Testis (tissue), 3 donors: ENCODE measurements around the gene GP1BB. TPM values are rescaled to one million over a fixed set of nuclear protein-coding genes. Genes with fewer than 3 reads are reported as not detected.

Source experiments
- DNase-seq: peaks from one replicate; pipeline ENCODE4 v3.0.0-alpha.2; 2019
- H3K27ac ChIP-seq, 2 donors: fragments of 200-600 bp; sonication (generic); one replicate each; pipeline ENCODE4 v1.5.1; 2019
- H3K27me3 ChIP-seq: fragments of 200-600 bp; sonication (generic); one replicate; pipeline ENCODE4 v1.5.1; 2019
- H3K36me3 ChIP-seq: fragments of 200-600 bp; sonication (generic); one replicate; pipeline ENCODE4 v1.5.1; 2017; ENCODE audit warnings: low read depth; ENCODE audit errors: missing control alignments
- H3K4me1 ChIP-seq: fragments of 200-600 bp; sonication (generic); one replicate; pipeline ENCODE4 v1.5.1; 2019
- H3K4me3 ChIP-seq, 2 donors: fragments of 200-600 bp; sonication (generic); one replicate each; pipeline ENCODE4 v1.5.1; 2017 to 2019
- H3K9me3 ChIP-seq: fragments of 200-600 bp; sonication (generic); one replicate; pipeline ENCODE4 v1.5.1; 2017
- POLR2A ChIP-seq: fragments of 450-650 bp; IDR thresholded peaks from one replicate; pipeline ENCODE4 v1.6.1; 2017; ENCODE audit warnings: antibody characterized with exemption, mild to moderate bottlenecking, moderate library complexity
- WGBS, 2 donors: methylation state at CpG; one replicate each; pipeline ENCODE4 v1.1.5; 2018; 5-methylcytosine and 5-hydroxymethylcytosine counted together
- intact Hi-C: fragments of 100-400 bp; cut with DNase I; formaldehyde crosslinking; loops from one replicate; pipeline ENCODE4 v1.15.1; 2023; ENCODE audit warnings: low total_unique reads
- polyA plus RNA-seq: library from polyadenylated mRNA; stranded (reverse); fragments of 350-450 nt; fragmentation: Illumina TruSeq; extraction: RNeasy Lipid Tissue Mini Kit (QIAGEN cat#74804); gene quantifications from one replicate; pipeline ENCODE4 v1.2.3, GENCODE V29; 2014; ENCODE audit warnings: low read depth, low replicate concordance; ENCODE audit not compliant: insufficient read depth
- total RNA-seq, 2 donors: library from RNA; depleted of rRNA; stranded (reverse); fragments of >200 nt; gene quantifications; one replicate each; pipeline ENCODE4 v1.2.3, GENCODE V29; 2016
- TF ChIP-seq, protein P1 (sequence below), 3 experiments: fragments of 450-650 bp in 2 of 3; fragments of 200-600 bp in 1 of 3; sonication (generic) in 1 of 3; IDR thresholded peaks; one replicate each; pipeline ENCODE4 v1.5.1; 2016 to 2019; ENCODE audit warnings: antibody characterized with exemption in 3 of 3, mild to moderate bottlenecking in 2 of 3, moderate library complexity in 1 of 3

The GP1BB gene
- total and polyA plus RNA-seq, 3 donors from 2014 or later = 28.0 to 65.1 TPM; not detected in 1

DNA sequence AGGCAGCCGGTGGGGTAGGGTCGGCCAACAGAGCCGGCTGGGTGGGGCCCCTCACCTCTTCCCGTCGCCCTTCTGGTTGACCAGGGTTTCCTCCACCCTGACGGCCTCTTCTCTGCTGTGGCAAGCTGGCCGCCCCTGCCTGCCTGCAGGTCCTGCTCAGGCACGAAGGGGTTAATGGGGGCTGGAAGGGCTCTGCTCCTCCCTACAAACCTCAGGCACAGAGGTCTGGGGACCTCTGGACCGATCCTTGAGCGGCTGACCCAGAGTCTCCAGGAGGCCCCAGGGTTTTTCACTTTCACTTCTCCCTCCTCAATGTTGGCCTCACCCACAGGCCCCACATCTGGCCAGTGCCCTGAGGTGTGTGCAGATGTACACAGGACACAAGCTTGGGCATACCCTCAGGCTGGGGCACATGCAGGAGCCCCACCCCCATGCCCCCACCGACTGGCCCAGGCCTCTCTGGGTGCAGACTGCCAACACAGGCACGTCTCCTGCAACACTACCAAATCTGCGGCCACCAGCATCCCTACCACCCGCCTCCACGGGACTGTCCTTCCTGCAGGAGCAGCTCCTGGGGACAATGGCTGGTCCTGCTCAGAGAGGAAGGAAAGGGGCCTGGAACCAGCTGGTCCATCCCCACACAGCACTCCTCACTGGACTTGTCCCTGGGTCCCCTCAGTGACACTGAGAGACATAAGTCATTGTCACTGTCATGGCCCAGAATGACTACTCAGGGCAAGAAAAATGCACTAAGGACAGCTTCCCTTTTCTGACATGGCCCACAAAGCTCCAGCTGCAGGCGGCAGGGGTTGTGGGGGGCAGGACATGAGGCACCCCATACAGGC, 34.0 kb downstream of the GP1BB start:
- H3K4me3 ChIP-seq = no peak overlapping the region
- H3K27ac ChIP-seq = no peak overlapping the region
- WGBS, 2 donors = 30 to 45% methylated on average over 2 to 16 of the region's 16 CpGs
- H3K27me3 ChIP-seq = no peaks in the 10 kb centered on the region
- DNase-seq = no peak
- no peak for TF ChIP-seq POLR2A
- TF ChIP-seq, protein P1, sequence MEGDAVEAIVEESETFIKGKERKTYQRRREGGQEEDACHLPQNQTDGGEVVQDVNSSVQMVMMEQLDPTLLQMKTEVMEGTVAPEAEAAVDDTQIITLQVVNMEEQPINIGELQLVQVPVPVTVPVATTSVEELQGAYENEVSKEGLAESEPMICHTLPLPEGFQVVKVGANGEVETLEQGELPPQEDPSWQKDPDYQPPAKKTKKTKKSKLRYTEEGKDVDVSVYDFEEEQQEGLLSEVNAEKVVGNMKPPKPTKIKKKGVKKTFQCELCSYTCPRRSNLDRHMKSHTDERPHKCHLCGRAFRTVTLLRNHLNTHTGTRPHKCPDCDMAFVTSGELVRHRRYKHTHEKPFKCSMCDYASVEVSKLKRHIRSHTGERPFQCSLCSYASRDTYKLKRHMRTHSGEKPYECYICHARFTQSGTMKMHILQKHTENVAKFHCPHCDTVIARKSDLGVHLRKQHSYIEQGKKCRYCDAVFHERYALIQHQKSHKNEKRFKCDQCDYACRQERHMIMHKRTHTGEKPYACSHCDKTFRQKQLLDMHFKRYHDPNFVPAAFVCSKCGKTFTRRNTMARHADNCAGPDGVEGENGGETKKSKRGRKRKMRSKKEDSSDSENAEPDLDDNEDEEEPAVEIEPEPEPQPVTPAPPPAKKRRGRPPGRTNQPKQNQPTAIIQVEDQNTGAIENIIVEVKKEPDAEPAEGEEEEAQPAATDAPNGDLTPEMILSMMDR (IDR thresholded peaks at IDR 0.05) = no peak
- H3K4me1 ChIP-seq = no peaks in the 10 kb centered on the region
- no peaks in the 10 kb centered on the region for H3K9me3 ChIP-seq
- H3K36me3 ChIP-seq = no peaks in the 10 kb centered on the region
- intact Hi-C loops = no loop called here

DNA sequence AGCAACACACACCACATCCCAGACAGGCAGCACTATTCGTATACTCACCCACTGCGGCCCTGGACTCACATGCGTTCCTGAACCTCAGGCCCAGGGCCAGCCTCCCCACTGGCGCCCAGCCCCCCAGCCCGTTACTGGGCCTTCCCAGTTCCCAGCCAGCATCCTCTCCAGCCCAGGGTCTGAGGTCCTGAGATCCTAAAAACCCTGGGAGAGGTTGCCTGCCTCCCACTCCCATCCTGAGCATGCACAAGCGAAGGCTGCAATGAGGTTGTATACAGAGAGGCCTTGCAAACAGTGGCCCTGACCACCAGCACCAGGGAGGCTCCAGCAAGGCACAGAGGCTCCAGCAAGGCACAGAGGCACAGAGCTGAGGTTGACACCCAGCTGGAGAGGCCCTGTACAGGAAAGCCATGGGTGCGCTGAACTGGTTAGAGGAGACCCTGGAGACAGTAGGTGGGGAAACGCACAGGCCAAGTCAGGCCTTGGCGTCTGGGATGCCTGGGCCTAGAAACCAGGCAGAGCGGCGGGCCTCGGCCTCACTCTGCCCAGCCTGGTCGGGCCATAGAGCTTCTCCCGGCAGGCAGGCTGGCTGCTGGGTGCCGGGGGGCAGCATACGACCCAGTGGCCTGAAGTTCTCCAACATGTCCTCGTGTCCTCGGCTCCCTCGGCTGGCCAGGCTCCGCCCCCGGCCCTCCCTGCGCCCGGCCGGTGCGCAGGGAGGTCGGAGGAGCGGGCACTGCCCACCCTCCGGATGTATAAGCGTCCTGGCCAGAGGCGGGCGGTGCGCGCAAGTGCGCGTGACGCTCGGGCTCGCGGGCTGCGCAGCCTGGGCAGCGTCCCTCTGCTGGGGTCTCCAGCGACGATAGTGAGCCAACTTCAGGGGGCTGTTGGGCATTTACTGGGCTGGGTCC, 34.9 kb downstream of the GP1BB start:
- no peaks in the 10 kb centered on the region for H3K36me3 ChIP-seq
- no peak overlapping the region for H3K4me3 ChIP-seq
- no peaks in the 10 kb centered on the region for H3K4me1 ChIP-seq
- TF ChIP-seq POLR2A = no peak
- TF ChIP-seq, protein P1 (IDR thresholded peaks at IDR 0.05) = no peak
- H3K27ac ChIP-seq = no peak overlapping the region
- no peaks in the 10 kb centered on the region for H3K9me3 ChIP-seq
- 31 to 54% methylated on average over 21 to 41 of the region's 43 CpGs for WGBS, 2 donors
- intact Hi-C loops = no loop called here
- no peaks in the 10 kb centered on the region for H3K27me3 ChIP-seq
- DNase-seq = no peak

DNA sequence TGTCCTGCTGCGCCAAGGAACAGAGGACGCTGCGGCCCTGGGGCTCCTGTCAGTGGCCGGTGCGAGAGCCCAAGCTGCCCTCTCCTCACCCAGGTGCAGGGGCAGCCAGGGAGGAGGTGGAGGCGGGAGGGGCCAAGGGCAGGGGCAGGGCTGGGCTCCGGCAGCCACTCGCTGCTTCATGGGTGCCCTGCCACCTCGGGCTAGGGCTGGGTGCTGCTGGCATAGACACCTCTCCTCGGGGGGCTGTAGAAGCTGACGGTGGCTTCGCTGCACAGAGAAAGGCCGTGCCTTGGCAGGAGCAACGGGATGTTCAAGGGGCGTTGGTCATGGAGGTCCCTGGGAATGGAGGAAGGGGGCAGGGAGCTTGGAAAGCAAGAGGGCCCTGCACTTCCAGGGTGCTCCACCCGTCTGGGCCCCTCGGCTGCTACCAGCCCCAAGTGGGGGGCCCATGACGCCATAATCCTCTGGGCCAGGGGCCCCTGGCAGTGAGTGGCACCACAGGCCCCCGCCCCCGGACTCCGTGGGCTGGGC, 35.6 kb downstream of the GP1BB start:
- H3K27me3 ChIP-seq = no peaks in the 10 kb centered on the region
- no peak overlapping the region for H3K4me3 ChIP-seq
- TF ChIP-seq POLR2A = no peak
- TF ChIP-seq, protein P1 (IDR thresholded peaks at IDR 0.05) = no peak
- WGBS, 2 donors = 7% methylated on average over 16 of the region's 21 CpGs; no CpG with 5 or more reads in 1 of the 2 donors
- intact Hi-C loops = no loop called here
- H3K36me3 ChIP-seq = no peaks in the 10 kb centered on the region
- H3K4me1 ChIP-seq = no peaks in the 10 kb centered on the region
- no peaks in the 10 kb centered on the region for H3K9me3 ChIP-seq
- no peak for DNase-seq
- H3K27ac ChIP-seq = no peak overlapping the region

DNA sequence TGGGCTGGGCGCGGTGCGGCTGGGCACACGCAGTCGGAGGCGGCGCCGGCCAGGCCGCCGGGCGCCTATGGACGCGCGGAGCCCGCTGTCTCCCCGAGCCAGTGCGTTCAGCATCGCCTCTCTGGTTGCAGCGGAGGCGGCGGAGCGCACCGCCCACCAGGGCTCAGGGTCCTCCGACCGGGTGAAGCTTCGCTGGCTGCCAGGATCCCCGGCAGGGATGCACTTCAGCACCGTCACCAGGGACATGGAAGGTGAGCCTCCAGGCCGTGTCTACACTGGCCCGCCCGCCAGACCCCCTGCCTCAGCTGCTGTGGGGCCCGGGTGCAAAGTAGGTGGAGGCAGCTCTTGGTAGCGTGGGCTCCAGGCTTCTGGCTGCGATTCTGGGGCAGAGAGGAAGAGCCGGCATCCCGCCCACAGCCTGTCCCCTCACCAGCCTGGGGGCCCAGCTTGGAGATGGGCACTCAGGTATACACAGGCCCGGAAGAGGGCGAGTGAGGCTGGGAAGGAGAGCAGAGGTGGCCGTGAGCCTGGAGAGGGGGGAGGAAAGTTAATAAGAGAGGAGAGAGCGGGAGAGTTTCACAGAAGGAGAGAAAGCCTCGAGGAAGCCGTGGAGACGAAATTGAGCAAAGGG, 36.2 kb downstream of the GP1BB start:
- no peaks in the 10 kb centered on the region for H3K9me3 ChIP-seq
- H3K36me3 ChIP-seq = no peaks in the 10 kb centered on the region
- H3K4me3 ChIP-seq = no peak overlapping the region
- intact Hi-C loops = no loop called here
- no peaks in the 10 kb centered on the region for H3K27me3 ChIP-seq
- no peak overlapping the region for H3K27ac ChIP-seq
- WGBS, 2 donors = 8 to 9% methylated on average over 16 to 17 of the region's 43 CpGs
- H3K4me1 ChIP-seq = no peaks in the 10 kb centered on the region
- no peak for DNase-seq
- no peak for TF ChIP-seq POLR2A
- TF ChIP-seq, protein P1 (IDR thresholded peaks at IDR 0.05) = no peak
